HT-29 (cell line): Measurements from ENCODE around the gene MMP15. TPM values are rescaled to one million over a fixed set of nuclear protein-coding genes. Genes with fewer than 3 reads are reported as not detected.
"Not testable (repeated sequence)": the region's sequence is repeated elsewhere in the genome, so short reads cannot be mapped to it uniquely, and the experiment has no call there.

Source experiments
- DNase-seq: peaks from one replicate; pipeline ENCODE4 v3.0.0-alpha.2; 2015; ENCODE audit warnings: low spot score
- small RNA-seq: library from RNA; depleted of rRNA; stranded (forward); fragments of <200 nt; gene quantifications from one replicate; pipeline ENCODE3, GENCODE V24; 2014
- total RNA-seq: library from RNA; depleted of rRNA; stranded (reverse); fragments of >200 nt; shearing (Covaris generic); gene quantifications from 2 replicates; pipeline ENCODE4 v1.2.3, GENCODE V29; 2014; rRNA removed

Gene MMP15
- total RNA-seq, 1 experiment from 2014 or later: 94.1 TPM

DNA sequence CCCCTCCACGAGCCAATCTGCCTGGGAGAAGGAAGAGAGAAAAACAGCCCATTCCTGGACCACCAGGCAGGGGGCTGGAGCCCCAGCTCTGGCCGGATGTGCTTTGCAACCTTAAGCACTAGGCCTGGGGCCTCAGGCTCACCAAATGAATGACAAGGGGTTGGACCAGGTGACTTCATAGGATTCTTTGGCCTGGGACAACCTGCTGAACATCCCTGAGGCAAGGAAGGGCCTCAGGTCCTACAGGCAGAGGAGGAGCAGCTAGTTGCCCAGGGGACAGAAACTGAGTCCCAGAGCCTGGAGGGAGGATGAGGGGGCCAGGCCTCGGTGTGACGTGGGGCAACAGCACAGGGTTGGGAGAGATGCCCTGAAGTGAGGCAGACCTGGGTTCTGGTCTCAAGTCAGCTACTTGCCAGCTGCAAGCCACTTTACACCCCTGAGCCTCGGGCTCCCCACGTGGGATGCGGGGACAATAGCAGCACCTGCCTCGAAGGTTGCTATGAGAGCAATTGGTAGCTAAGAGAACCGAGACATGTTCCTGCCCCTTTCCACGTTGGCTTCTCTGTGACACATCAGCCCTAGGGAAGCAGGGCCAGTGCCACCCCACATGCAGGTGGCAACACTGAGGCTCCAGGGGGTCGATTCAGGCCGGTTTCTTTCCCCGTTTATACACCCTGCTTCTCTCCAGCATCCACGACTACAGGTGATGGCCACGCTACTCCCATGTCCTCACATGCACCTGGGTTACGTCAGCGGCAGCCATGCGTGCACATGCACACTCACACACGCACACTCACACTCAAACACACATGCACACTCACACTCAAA, 61.0 kb downstream of the MMP15 start:
- DNase-seq: no peak

DNA sequence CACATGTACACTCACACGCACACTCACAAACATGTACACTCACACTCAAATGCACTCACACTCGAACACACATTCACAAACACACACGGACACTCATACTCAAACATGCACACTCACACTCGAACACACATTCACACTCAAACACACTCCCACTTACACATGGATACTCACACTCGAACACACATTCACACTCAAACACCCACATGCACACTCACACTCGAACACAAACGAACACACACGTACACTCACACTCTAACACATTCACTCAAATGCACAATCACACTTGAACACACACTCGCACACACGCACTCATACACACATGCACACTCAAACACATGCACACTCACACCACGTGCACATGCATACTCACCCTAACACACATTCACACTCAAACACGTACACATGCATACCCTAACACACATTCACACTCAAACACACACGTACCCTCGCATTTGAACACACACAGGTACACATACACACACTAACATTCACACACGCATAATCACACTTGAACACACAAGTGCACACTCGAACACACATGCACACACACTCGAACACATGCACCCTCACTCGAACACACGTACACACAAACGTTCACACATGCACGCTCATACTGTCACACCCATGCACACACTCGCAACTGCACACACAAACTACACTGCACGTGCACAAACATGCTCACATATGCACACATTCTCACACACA, 61.8 kb downstream of the MMP15 start:
- no peak for DNase-seq

DNA sequence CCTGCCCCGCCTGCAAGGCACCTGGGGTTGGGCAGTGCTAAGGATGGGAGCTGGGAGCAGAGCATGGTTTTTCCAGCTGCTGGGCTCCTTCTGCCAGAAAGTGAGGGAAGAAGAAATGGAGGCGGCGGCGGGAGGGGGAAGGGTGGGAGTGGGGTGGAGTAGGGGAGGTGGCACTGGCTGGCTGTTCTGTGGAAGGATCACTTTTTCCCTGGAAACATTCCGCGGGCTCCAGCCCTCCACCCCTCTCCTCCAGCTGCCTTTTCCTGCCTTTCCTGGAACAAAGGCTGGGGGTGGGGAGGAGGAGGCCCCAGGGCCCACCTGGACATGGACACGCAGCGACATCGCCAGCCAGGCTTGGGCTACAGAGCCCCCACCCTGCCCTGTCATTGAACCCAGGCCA, 62.5 kb downstream of the MMP15 start:
- DNase-seq: no peak

DNA sequence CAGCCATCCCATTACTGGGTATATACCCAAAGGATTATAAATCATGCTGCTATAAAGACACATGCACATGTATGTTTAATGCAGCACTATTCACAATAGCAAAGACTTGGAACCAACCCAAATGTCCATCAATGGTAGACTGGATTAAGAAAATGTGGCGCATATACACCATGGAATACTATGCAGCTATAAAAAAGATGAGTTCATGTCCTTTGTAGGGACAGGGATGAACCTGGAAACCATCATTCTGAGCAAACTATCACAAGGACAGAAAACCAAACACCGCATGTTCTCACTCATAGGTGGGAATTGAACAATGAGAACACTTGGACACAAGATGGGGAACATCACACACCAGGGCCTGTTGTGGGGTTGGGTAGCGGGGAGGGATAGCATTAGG, 64.8 kb downstream of the MMP15 start:
- not testable (repeated sequence) for DNase-seq

DNA sequence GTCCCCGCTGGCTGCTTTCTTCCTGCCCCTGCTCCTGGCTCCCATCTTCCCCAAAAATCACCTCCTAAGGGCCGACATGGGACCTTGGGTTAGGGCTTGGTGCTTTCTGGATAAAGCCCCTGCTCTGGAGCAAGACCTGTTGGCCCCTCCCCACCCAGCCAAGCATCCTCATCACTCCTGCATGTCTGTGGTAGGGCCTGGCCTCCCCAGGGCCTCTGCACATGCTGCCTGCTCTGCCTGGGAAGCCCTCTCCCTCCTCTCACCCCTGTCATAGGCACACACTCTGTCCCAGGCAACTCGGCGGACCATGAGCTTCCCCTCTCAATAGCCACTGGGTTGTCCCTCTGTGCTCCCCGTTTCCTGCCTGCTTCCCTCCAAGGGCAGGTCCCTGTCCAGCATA, 68.5 kb downstream of the MMP15 start:
- no peak for DNase-seq

DNA sequence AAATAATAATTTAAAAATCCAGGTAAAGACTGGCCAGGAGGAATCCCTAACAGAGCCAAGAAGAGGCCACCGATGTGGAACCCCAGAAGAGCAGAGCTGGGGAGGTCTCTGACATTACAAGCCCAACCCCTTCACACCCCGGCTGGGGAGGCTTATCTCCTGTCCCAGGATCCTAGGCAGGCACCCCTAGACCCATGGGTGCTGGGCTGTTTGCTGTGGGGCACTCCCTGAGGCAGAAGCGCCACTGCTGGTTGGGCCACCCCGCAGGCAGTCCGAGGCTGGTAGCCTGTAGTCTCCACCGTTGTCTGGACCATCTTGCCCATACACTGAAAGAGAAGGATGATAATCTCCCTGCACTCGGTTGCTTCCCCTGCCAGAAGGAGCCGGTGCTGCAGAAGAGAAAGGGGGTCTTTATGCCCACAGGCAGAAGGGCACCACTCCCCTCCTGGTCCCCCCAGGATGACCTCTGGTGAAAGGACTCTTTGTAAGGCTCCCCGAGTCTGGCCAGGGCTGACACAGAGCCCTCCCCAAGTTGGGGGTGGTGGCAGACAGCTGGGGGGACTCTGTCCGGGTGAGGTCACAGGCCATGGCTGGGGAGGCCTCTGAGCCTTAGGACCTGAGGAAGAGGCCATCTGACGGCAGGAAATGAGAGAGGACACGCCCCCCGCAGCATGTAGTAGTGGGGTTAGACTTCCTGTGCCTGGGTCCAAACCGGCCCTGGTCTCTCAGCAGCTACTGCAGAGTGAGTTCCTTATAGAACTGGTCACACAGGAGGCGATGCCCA, 69.4 kb downstream of the MMP15 start:
- no peak for DNase-seq

DNA sequence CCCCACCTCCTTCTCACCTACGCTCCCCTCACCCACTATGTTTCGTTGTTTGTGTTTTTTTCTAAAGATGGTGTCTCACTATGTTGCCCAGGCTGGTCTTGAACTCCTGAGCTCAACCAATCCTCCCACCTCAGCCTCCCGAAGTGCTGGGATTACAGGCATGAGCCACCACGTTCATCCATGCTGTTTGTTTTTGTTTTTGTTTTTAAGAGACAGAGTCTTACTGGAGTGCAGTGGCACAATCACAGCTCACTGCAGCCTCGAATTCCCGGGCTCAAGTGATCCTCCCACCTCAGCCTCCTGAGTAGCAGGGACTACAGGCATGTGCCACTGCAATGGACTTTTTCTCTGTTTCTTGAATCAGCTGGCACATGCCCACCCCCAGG, 70.0 kb downstream of the MMP15 start:
- DNase-seq: not testable (repeated sequence)

DNA sequence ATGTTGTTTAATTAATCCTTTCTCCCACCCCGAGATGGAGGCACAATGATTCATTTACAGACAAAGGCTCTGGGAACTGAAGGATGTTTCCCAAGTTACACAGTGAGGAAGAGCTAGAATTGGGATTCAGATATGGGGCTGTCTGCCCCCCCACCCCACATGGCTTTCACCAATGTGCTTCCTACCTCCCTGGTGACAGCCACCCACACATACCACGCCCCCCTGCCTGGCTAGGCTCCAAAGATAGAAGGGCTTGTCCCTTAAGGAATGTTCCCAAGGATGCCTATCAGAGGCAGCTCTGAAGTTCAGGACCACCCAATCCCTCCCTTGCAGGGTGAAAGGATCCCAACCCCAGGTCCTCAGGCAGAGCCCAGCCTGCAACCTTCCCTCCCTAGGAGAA, 70.7 kb downstream of the MMP15 start:
- no peak for DNase-seq

Small RNA genes lying within 50 kb of the gene (small RNA-seq; reads per million reads assigned to genes)
- gene RF00019: not detected

Other genes with a start within 250 kb of the MMP15 start
- gene KIFC3, start 223.3 kb upstream of the MMP15 start, total RNA-seq: 37.8 and 43.4 TPM in 2 replicates
- not detected in 2 replicates for gene CNGB1, start 54.6 kb upstream of the MMP15 start, total RNA-seq
- gene ZNF319, start 25.1 kb upstream of the MMP15 start, total RNA-seq: 1.5 and 2.0 TPM in 2 replicates
- gene USB1, start 24.3 kb upstream of the MMP15 start, total RNA-seq: 18.8 and 24.4 TPM in 2 replicates
- gene CFAP20, start 103.6 kb downstream of the MMP15 start, total RNA-seq: 75.4 and 76.2 TPM in 2 replicates
- 14.2 and 16.2 TPM in 2 replicates for gene CSNK2A2, start 172.4 kb downstream of the MMP15 start, total RNA-seq